ENCODE results near the gene TUBGCP6. TPM values are rescaled to one million over a fixed set of nuclear protein-coding genes. Genes with fewer than 3 reads are reported as not detected.
A peak's percentile ranks its signal among the peaks of the same experiment; 100 is the strongest.

Gene TUBGCP6
- total and polyA plus RNA-seq, 10 of the 15 experiments (the other 5 are each of a cell fraction or from before 2014, with no cell fraction given) = 0.74 to 41.4 (median 19.4) TPM

DNA sequence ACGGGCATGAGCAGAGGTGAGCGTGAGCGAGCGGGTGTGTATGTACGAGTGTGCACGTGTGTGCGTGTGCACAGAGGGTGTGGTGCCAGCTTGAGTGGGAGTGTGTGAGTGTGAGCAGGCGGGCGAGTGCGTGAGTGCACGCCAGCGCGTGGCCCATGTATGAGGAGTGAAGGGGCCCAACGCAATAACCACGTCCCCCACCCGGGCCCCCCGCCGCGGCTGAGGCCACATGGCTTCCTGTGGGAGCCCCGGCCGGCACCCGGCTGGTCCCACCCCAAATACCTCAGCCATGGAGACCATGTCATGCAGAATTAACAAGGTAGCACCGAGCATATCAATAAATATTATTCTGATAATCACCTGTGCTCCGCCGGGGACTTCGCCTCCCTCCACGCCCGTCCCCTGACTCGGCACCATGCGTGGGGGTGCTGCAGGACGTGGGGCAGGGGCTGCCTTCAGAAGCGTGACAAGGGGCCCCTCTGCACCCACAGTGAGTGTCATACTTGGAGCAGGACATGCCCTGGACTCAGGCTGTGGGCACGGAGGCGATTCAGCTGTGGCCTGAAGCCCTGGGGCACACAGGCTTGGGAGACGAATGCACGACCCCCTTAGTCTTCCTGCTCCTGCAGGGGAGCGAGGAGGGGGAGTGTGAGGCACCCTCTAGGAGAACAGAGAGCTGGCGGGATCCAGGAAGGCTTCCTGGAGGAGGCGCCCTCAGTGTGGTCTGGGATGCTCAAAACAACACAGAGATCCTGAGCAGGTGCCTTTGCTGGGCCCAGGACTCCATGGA lies 64.7 kb downstream of the TUBGCP6 start:
- TF ChIP-seq BCL3 (IDR thresholded peaks at IDR 0.05; ENCODE audit: borderline replicate concordance, insufficient read depth, low read depth, low read length, poor library complexity, severe bottlenecking) (peak; percentile 55), MYC (IDR thresholded peaks at IDR 0.05; ENCODE audit: insufficient read depth, insufficient read length, insufficient replicate concordance, low read length, severe bottlenecking) (no peak), E2F8 (IDR thresholded peaks at IDR 0.05; ENCODE audit: low read depth, partially characterized antibody) (no peak), BHLHE40 (IDR thresholded peaks at IDR 0.05; ENCODE audit: borderline replicate concordance in 1 of 2, low read depth in 2 of 2, low read length in 1 of 2) (peak in 1 of 2 experiments; percentile 29; a peak in 1 of 4 replicates), PML (IDR thresholded peaks at IDR 0.05; ENCODE audit: low read length) (no peak)
- TF ChIP-seq, protein P1, sequence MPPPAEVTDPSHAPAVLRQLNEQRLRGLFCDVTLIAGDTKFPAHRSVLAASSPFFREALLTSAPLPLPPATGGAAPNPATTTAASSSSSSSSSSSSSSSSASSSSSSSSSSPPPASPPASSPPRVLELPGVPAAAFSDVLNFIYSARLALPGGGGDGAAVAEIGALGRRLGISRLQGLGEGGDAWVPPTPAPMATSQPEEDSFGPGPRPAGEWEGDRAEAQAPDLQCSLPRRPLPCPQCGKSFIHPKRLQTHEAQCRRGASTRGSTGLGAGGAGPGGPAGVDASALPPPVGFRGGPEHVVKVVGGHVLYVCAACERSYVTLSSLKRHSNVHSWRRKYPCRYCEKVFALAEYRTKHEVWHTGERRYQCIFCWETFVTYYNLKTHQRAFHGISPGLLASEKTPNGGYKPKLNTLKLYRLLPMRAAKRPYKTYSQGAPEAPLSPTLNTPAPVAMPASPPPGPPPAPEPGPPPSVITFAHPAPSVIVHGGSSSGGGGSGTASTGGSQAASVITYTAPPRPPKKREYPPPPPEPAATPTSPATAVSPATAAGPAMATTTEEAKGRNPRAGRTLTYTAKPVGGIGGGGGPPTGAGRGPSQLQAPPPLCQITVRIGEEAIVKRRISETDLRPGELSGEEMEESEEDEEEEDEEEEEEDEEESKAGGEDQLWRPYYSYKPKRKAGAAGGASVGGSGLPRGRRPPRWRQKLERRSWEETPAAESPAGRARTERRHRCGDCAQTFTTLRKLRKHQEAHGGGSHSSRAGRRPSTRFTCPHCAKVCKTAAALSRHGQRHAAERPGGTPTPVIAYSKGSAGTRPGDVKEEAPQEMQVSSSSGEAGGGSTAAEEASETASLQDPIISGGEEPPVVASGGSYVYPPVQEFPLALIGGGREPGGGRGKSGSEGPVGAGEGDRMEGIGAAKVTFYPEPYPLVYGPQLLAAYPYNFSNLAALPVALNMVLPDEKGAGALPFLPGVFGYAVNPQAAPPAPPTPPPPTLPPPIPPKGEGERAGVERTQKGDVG (CRISPR knock-in tag; IDR thresholded peaks at IDR 0.05) = no peak
- no peaks in the 10 kb centered on the region for H4K20me1 ChIP-seq (ENCODE audit: control insufficient read depth, insufficient read depth)
- no TSS peak for BruUV-seq (replicated peaks)
- H3K79me2 ChIP-seq (ENCODE audit: control insufficient read depth, insufficient read depth, low read length) = no peaks in the 10 kb centered on the region
- no peaks in the 10 kb centered on the region for H3K27me3 ChIP-seq (replicated peaks in 1 of 2; ENCODE audit: control insufficient read depth in 2 of 2, insufficient read depth in 2 of 2, low read length in 1 of 2)
- WGBS (ENCODE audit: insufficient coverage, insufficient replicate concordance, low lambda C conversion rate, missing lambda C conversion rate) = 20% methylated on average over 39 of the region's 39 CpGs
- DNase-seq (ENCODE audit: low read depth, low spot score) (no peak), ATAC-seq (no peak), FAIRE-seq (no peak)
- H3K36me3 ChIP-seq (ENCODE audit: control insufficient read depth in 2 of 2, insufficient read depth in 2 of 2, low read length in 1 of 2) = no peaks in the 10 kb centered on the region
- no peak overlapping the region for H3K27ac ChIP-seq (ENCODE audit: control insufficient read depth, insufficient read depth)
- H3K4me3 ChIP-seq = no peak overlapping the region
- H2AFZ ChIP-seq (ENCODE audit: control insufficient read depth, low read depth, low read length) = no peak overlapping the region
- H3K4me1 ChIP-seq (ENCODE audit: control insufficient read depth, insufficient read depth, low read length) = peaks cover 4% of the 10 kb centered on the region
- SMC1A ChIA-PET (ENCODE audit: uncharacterized antibody, unreplicated experiment) = no interaction called here
- in situ Hi-C loops (cut with MboI) = no loop called here
- intact Hi-C loops (cut with micrococcal nuclease; ENCODE audit: unreplicated experiment) = no loop called here
- no peak overlapping the region for H3K9ac ChIP-seq (ENCODE audit: control insufficient read depth, insufficient read depth, low read length)
- POLR2A ChIA-PET = no interaction called here
- no peaks in the 10 kb centered on the region for H3K9me3 ChIP-seq (replicated peaks; ENCODE audit: control insufficient read depth, insufficient read depth, low read length)
- RAD21 ChIA-PET (ENCODE audit: unreplicated experiment) = no interaction called here
- CTCF ChIA-PET = no interaction called here
- H3K4me2 ChIP-seq (ENCODE audit: control insufficient read depth, insufficient read depth) = no peak overlapping the region
